ENCODE measurements around the gene ADGRL2.

- TF ChIP-seq, protein P1, sequence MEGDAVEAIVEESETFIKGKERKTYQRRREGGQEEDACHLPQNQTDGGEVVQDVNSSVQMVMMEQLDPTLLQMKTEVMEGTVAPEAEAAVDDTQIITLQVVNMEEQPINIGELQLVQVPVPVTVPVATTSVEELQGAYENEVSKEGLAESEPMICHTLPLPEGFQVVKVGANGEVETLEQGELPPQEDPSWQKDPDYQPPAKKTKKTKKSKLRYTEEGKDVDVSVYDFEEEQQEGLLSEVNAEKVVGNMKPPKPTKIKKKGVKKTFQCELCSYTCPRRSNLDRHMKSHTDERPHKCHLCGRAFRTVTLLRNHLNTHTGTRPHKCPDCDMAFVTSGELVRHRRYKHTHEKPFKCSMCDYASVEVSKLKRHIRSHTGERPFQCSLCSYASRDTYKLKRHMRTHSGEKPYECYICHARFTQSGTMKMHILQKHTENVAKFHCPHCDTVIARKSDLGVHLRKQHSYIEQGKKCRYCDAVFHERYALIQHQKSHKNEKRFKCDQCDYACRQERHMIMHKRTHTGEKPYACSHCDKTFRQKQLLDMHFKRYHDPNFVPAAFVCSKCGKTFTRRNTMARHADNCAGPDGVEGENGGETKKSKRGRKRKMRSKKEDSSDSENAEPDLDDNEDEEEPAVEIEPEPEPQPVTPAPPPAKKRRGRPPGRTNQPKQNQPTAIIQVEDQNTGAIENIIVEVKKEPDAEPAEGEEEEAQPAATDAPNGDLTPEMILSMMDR (IDR thresholded peaks at IDR 0.05; ENCODE audit: insufficient read depth, low read length, poor library complexity, severe bottlenecking) = no peak
- TF ChIP-seq EZH2phosphoT487 (conservative IDR thresholded peaks at IDR 0.05; ENCODE audit: low read length) = no peak
These were observed 197.4 kb downstream of the ADGRL2 start for GRCh38 chr1:81998165-81998564.
